DND-41 (cell line): ENCODE measurements around the gene ZFYVE28.

Experiments used
- ATAC-seq: fragments of 200-7000 bp; cut with Tn5 transposase; 3 replicates; pipeline ENCODE4 v1.9.1; 2021; ENCODE audit warnings: low read depth; ENCODE audit not compliant: insufficient read depth
- DNase-seq: peaks from one replicate; pipeline ENCODE4 v3.0.0-alpha.2; 2020
- H2AFZ ChIP-seq: 2 replicates; pipeline ENCODE4 v1.6.0; 2012; ENCODE audit warnings: low read depth, low read length
- H3K27ac ChIP-seq: 2 replicates; pipeline ENCODE4 v1.5.1; 2012; ENCODE audit warnings: low read length, inconsistent platforms
- H3K27me3 ChIP-seq: fragments of 200-600 bp; sonication (generic); 2 replicates; pipeline ENCODE4 v1.6.0; 2012; ENCODE audit warnings: low read length, mild to moderate bottlenecking, inconsistent platforms; ENCODE audit not compliant: insufficient read depth, poor library complexity
- H3K36me3 ChIP-seq: 2 replicates; pipeline ENCODE4 v1.5.1; 2012; ENCODE audit warnings: low read length, inconsistent platforms; ENCODE audit not compliant: insufficient read depth
- H3K4me1 ChIP-seq: 2 replicates; pipeline ENCODE4 v1.5.1; 2012; ENCODE audit warnings: mild to moderate bottlenecking, low read length; ENCODE audit not compliant: insufficient read depth
- H3K4me2 ChIP-seq: 2 replicates; pipeline ENCODE4 v1.6.0; 2012; ENCODE audit warnings: mild to moderate bottlenecking, moderate library complexity, low read length, inconsistent platforms; ENCODE audit not compliant: insufficient read depth
- H3K4me3 ChIP-seq, 2 experiments: fragments of 200-600 bp in 1 of 2; shearing (Covaris generic) in 1 of 2; 2 replicates each; pipeline ENCODE4 v1.5.1; 2012 to 2016; ENCODE audit warnings: inconsistent platforms in 2 of 2, low read length in 2 of 2, mild to moderate bottlenecking in 2 of 2, low read depth in 1 of 2, moderate library complexity in 1 of 2
- H3K79me2 ChIP-seq: 2 replicates; pipeline ENCODE4 v1.6.0; 2012; ENCODE audit warnings: low read length, inconsistent platforms; ENCODE audit not compliant: insufficient read depth
- H3K9ac ChIP-seq: 2 replicates; pipeline ENCODE4 v1.6.0; 2012; ENCODE audit warnings: low read depth, mild to moderate bottlenecking, inconsistent platforms, low read length, moderate library complexity
- H3K9me3 ChIP-seq: 2 replicates; pipeline ENCODE4 v1.5.1; 2012; ENCODE audit warnings: low read length, moderate library complexity, mild to moderate bottlenecking, inconsistent platforms; ENCODE audit not compliant: insufficient read depth, severe bottlenecking
- H4K20me1 ChIP-seq: 2 replicates; pipeline ENCODE4 v1.6.0; 2012; ENCODE audit warnings: low read length; ENCODE audit not compliant: insufficient read depth
- CTCF ChIP-seq: IDR thresholded peaks from 2 replicates; pipeline ENCODE4 v1.5.1; 2012; ENCODE audit warnings: borderline replicate concordance, low read length, moderate library complexity, mild to moderate bottlenecking; ENCODE audit not compliant: poor library complexity, severe bottlenecking; ENCODE audit errors: extremely low read depth
- EZH2 ChIP-seq: IDR thresholded peaks from 3 replicates; pipeline ENCODE4 v1.6.1; 2012; ENCODE audit warnings: borderline replicate concordance, low read depth, mild to moderate bottlenecking, moderate library complexity, low read length, inconsistent platforms; ENCODE audit not compliant: severe bottlenecking

The ZFYVE28 gene

GRCh38 chr4:2301806-2302205 is 116.6 kb downstream of the ZFYVE28 start:
- H3K9me3 ChIP-seq: no peaks in the 10 kb centered on the region
- H3K27ac ChIP-seq: no peak overlapping the region
- no peaks in the 10 kb centered on the region for H3K79me2 ChIP-seq
- TF ChIP-seq CTCF: no peak
- TF ChIP-seq EZH2: no peak
- no peak overlapping the region for H3K4me3 ChIP-seq
- H3K4me1 ChIP-seq: no peaks in the 10 kb centered on the region
- H3K36me3 ChIP-seq: no peaks in the 10 kb centered on the region
- DNase-seq: peak; percentile 1
- ATAC-seq: no peak
- H3K4me2 ChIP-seq: no peak overlapping the region
- no peaks in the 10 kb centered on the region for H3K27me3 ChIP-seq
- no peak overlapping the region for H3K9ac ChIP-seq
- H4K20me1 ChIP-seq: peaks cover 7% of the 10 kb centered on the region
- no peak overlapping the region for H2AFZ ChIP-seq

- no peaks in the 10 kb centered on the region for H3K9me3 ChIP-seq
- no peak for DNase-seq
- H3K4me1 ChIP-seq: no peaks in the 10 kb centered on the region
- H3K4me2 ChIP-seq: no peak overlapping the region
- H3K4me3 ChIP-seq: no peak overlapping the region
- H3K27me3 ChIP-seq: no peaks in the 10 kb centered on the region
- TF ChIP-seq EZH2 (no peak), CTCF (no peak)
- H4K20me1 ChIP-seq: peaks cover 7% of the 10 kb centered on the region
- H3K36me3 ChIP-seq: no peaks in the 10 kb centered on the region
- no peak for ATAC-seq
- no peak overlapping the region for H2AFZ ChIP-seq
- no peak overlapping the region for H3K27ac ChIP-seq
- no peaks in the 10 kb centered on the region for H3K79me2 ChIP-seq
- no peak overlapping the region for H3K9ac ChIP-seq
Observed at GRCh38 chr4:2301225-2301642, 117.2 kb downstream of the ZFYVE28 start.

- H3K9me3 ChIP-seq: no peaks in the 10 kb centered on the region
- no peaks in the 10 kb centered on the region for H3K27me3 ChIP-seq
- H3K79me2 ChIP-seq: no peaks in the 10 kb centered on the region
- no peak overlapping the region for H3K4me2 ChIP-seq
- no peak overlapping the region for H2AFZ ChIP-seq
- no peaks in the 10 kb centered on the region for H3K4me1 ChIP-seq
- H3K4me3 ChIP-seq: no peak overlapping the region
- H3K9ac ChIP-seq: no peak overlapping the region
- H3K36me3 ChIP-seq: no peaks in the 10 kb centered on the region
- peak; percentile 2 for DNase-seq
- ATAC-seq: no peak
- no peak overlapping the region for H3K27ac ChIP-seq
- TF ChIP-seq CTCF: no peak
- TF ChIP-seq EZH2: no peak
- H4K20me1 ChIP-seq: peaks cover 7% of the 10 kb centered on the region
Observed at GRCh38 chr4:2300431-2301224, 117.8 kb downstream of the ZFYVE28 start.
